Mesenteric fat pad (tissue), 1 donor: ENCODE data around the gene RPS18. TPM values are rescaled to one million over a fixed set of nuclear protein-coding genes. Genes with fewer than 3 reads are reported as not detected.

Source experiments
- DNase-seq: peaks from one replicate; pipeline ENCODE4 v3.0.0-alpha.2; 2020; ENCODE audit warnings: low spot score
- microRNA-seq: library from miRNA; unstranded; fragments of <30 nt; microRNA quantifications from one replicate; pipeline ENCODE4 v1.2.0, GENCODE V29; 2020; ENCODE audit warnings: borderline number of aligned reads
- total RNA-seq: library from RNA; stranded (reverse); fragmentation: NEBNext Ultra II Directional; extraction: Animal tissue kit (Norgen Biotek cat#: 25700); gene quantifications from one replicate; pipeline ENCODE4 v1.2.1, GENCODE V29; 2021
- donor health status: DM: yes; HTN: yes; CAD: no.

The RPS18 gene
- total RNA-seq, 1 donor from 2014 or later: 1,776 TPM

DNA sequence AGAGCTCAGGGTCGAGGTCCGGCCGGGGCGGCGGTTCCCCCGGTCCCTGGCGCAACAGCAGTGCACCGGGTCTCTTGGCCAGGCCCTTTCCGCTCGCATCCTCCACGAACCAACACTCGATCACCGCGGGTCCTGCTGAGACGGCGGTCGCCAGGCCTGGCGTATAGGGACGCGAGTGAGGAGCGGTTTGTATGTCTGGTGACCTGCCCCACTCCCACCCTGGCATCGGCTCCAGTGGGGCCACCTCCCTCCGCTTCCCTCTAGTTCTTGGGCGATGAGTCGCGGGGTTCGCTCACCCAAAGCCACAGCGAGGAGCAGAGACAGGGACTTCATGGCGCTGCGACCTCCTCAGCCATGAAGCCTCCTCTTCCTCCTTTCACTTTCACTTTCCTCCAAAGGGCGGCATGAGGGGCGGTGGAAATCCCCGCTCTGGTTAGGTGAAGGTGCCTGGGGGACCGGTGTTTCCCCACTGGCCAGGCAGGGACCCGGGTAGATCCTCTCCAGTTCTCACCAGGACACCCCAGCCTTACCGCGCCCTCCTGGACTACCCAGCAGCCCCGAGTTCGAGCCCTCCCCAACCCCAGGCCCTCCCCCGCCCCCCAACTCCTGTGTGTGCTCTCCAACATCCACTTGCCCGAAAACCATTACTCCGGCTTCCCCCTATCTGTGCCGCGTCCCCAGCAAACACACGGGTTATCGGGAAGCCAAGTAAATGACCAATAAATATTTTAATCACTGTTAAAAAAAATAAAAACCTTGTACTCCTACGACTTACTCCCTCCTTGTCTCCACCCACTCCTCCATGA lies 42.0 kb downstream of the RPS18 start, which contains the start of gene TAPBP:
TAPBP (minus strand) TSS at position 370 of the 806 bp plus-strand sequence; CDS start at position 333, 37 bp downstream.
- DNase-seq: no peak

DNA sequence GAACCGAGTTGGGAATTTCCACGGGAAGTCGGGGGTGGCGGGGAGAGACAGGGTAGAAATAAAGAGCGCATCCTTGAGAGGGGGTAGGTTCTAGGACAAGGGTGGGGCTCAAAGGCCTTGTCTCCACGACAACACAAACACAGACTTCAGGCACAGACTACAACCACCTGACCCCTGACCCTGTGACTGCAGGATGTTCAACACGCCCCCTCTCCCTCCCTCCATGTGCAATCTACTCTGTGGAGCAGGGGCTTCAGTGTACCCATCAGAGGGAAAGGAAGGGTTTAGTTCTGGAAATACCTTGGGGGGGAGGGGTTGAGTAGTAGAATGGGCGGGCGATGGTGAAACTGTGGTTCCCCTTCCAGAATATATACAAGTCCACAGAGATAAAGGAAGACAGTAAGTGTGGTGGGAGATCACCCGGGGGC lies 42.7 kb downstream of the RPS18 start:
- DNase-seq: no peak

DNA sequence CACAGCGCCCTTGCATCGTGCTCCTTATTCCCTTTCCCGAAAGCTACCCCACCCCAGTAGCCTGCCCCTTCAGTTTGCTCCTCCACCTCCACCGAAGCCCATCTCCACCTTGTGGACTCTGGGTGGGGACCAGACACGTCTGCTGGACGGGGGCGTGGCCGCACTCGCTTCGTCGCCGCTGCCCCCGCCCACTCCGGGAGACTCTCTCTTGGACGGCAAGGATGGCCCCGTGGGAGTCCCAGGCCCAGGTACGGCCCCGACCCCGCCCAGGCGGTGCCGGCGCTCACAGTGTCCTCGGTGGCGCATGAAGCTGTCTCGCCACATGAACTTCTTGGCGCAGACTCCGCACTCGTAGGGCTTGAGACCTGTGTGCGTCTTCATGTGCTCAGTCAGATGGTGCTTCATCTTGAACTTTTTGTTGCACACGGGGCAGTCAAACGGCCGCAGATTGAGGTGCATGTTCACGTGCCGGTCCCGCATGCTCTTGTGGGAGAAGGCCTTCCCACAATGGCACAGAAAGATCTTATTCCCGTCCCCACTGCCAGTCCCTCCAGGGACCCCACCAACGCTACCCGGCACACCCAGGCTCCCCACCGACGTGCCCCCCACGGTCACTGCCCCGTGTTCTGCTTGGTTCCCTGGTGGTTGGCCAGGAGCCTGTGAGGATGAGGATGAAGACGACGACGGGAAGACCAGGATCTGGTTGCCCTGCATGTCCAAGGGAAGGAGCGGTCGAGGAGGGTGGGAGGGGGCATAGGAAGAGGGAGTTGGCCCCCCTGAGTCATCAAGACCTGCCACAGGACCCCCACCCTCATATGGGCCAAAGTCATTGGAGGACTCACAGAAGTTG lies 43.3 kb downstream of the RPS18 start:
- DNase-seq: no peak

GRCh38 chr6:33315793-33316602 lies 44.1 kb downstream of the RPS18 start:
- no peak for DNase-seq

GRCh38 chr6:33316603-33317418 lies 44.9 kb downstream of the RPS18 start:
- no peak for DNase-seq

GRCh38 chr6:33317419-33317668 lies 45.5 kb downstream of the RPS18 start:
- DNase-seq: no peak

- peak; percentile 97 for DNase-seq
These were observed 46.0 kb downstream of the RPS18 start, which contains the start of gene ZBTB22 for GRCh38 chr6:33317669-33318425. ZBTB22 (minus strand) TSS chr6:33317744; CDS start chr6:33316916, 828 bp downstream.

DNA sequence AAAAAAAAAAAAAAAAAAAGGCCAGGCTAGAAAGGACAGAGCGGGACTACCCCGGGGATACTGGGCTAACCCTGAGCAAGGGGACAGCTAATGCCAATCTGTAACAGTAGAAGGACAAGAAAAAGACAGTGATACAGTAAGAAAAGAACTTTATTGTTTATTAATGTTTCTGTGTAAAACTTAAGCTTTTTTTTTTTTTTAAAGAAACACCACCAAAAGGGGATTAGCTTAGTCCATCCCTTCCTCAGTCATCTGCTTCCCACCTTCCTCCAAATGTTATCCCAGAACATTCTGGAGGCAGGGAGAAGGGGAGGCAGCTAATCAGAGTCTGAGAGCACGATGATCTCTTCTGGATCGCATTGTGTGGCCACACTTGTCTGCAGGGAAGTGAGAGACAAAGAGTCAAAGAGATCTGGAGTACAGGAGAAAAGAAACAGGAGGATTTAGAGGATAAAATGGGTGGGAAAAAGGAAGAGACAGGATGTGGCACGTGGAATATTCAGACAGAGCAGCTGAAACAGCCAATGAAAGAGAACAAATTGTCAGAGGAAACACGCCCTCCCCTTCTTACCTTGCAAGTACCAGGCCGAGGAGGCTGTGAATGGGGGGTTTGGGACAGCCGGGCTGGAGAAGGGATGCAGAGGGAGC lies 46.7 kb downstream of the RPS18 start:
- no peak for DNase-seq

- no peak for DNase-seq
These were observed 48.1 kb downstream of the RPS18 start for GRCh38 chr6:33319939-33320314.

GRCh38 chr6:33320315-33321181 lies 48.7 kb downstream of the RPS18 start:
- DNase-seq: no peak

GRCh38 chr6:33321227-33321626 lies 49.4 kb downstream of the RPS18 start:
- no peak for DNase-seq

DNA sequence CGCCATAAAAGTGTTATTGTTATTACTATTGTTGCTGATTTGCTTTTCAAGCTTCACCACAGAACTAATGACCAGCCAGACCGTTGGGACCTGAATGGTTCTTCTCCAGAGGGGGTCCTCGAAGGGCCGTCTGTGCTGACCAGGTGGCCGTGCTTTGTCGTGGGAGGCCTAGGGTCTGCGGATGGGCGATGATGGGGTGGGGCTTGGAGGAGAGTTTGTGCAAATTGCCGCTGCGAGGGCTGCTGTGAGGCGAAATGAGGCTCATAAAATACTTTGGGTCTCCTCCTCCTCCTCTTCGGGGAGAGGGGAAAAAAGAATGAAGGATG lies 51.7 kb downstream of the RPS18 start:
- DNase-seq: no peak

GRCh38 chr6:33324125-33324524 lies 52.2 kb downstream of the RPS18 start:
- no peak for DNase-seq

Small RNA genes within 50 kb of the gene (microRNA-seq; reads per million reads assigned to microRNA genes)
- gene MIR6834 (not detected), gene MIR6873 (not detected)

Other genes starting within 250 kb of the RPS18 start
- gene HLA-DPA1, start 198.4 kb upstream of the RPS18 start, total RNA-seq: 82.5 TPM
- gene HLA-DPB1, start 196.1 kb upstream of the RPS18 start, total RNA-seq: 52.5 TPM
- gene COL11A2, start 79.6 kb upstream of the RPS18 start, total RNA-seq: 0.67 TPM
- gene RXRB, start 71.4 kb upstream of the RPS18 start, total RNA-seq: 35.8 TPM
- gene SLC39A7, start 71.2 kb upstream of the RPS18 start, total RNA-seq: 109 TPM
- 5.3 TPM for gene HSD17B8, start 67.4 kb upstream of the RPS18 start, total RNA-seq
- gene RING1, start 63.6 kb upstream of the RPS18 start, total RNA-seq: 32.6 TPM
- gene VPS52, start 199 bp upstream of the RPS18 start, total RNA-seq: 39.8 TPM
- gene B3GALT4, start 5.0 kb downstream of the RPS18 start, total RNA-seq: 10.7 TPM
- gene WDR46, start 17.2 kb downstream of the RPS18 start, total RNA-seq: 48.9 TPM
- 34.8 TPM for gene PFDN6, start 17.5 kb downstream of the RPS18 start, total RNA-seq
- gene RGL2, start 26.9 kb downstream of the RPS18 start, total RNA-seq: 56.2 TPM
- gene TAPBP, start 42.0 kb downstream of the RPS18 start, total RNA-seq: 77.9 TPM
- 12.1 TPM for gene ZBTB22, start 45.7 kb downstream of the RPS18 start, total RNA-seq
- gene DAXX, start 50.9 kb downstream of the RPS18 start, total RNA-seq: 41.7 TPM
- gene KIFC1, start 119.7 kb downstream of the RPS18 start, total RNA-seq: 0.19 TPM
- 42.5 TPM for gene PHF1, start 138.9 kb downstream of the RPS18 start, total RNA-seq
- gene CUTA, start 146.0 kb downstream of the RPS18 start, total RNA-seq: 103 TPM
- 14.1 TPM for gene SYNGAP1, start 148.0 kb downstream of the RPS18 start, total RNA-seq
- gene ZBTB9, start 182.5 kb downstream of the RPS18 start, total RNA-seq: 4.6 TPM